Measurements from ENCODE around the gene POLR3E. TPM values are rescaled to one million over a fixed set of nuclear protein-coding genes. Genes with fewer than 3 reads are reported as not detected.

Gene POLR3E
- total and polyA plus RNA-seq, 11 donors = 15.2 to 72.6 (median 31.3) TPM

DNA sequence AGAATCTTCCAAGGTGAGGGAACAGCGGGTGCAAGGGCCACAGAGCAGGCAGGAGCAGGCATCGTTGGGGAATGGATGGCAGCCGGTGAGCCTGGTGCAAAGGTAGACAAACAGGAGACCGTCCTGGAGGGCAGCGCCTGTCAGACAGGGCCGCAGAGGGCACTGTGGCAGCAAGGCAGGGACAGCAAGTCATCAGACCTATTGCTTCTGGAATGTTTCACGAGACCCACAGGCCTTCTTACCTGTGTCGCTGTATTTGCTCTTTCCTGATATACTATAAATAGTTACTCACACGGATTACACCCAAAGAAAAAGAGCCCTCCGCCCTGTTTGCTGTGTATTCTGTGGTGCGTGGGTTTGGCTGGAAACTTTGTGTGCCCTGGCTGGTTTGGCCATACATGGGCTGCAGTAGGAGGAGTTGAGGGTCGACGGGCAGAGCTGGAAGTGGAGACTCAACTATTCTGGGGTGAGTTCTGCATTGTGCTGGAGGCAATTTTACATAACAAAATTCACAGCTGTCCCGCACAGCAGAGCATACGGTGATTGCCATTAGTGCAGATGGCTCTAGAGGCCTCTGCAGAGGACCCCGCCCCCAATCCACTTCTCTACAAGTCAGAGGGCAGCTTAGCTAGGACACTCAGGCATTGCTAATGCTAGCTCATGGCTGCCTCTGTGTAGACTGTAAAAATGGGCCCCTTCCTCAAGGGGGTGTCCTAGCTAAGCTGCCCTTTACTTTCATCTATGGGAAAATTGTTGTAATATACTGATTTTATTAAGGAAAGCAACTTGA lies 18.6 kb upstream of the POLR3E start:
- peaks cover 0 to 100% (median 87%) of the 10 kb centered on the region in 9 donors for H3K36me3 ChIP-seq
- H3K27ac ChIP-seq = no peak overlapping the region
- no peak for TF ChIP-seq POLR2A (IDR thresholded peaks at IDR 0.05)
- TF ChIP-seq, protein P1, sequence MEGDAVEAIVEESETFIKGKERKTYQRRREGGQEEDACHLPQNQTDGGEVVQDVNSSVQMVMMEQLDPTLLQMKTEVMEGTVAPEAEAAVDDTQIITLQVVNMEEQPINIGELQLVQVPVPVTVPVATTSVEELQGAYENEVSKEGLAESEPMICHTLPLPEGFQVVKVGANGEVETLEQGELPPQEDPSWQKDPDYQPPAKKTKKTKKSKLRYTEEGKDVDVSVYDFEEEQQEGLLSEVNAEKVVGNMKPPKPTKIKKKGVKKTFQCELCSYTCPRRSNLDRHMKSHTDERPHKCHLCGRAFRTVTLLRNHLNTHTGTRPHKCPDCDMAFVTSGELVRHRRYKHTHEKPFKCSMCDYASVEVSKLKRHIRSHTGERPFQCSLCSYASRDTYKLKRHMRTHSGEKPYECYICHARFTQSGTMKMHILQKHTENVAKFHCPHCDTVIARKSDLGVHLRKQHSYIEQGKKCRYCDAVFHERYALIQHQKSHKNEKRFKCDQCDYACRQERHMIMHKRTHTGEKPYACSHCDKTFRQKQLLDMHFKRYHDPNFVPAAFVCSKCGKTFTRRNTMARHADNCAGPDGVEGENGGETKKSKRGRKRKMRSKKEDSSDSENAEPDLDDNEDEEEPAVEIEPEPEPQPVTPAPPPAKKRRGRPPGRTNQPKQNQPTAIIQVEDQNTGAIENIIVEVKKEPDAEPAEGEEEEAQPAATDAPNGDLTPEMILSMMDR (IDR thresholded peaks at IDR 0.05) = no peak
- H3K4me1 ChIP-seq = peaks cover 0 to under 1% (median 0%) of the 10 kb centered on the region in 12 donors
- 73 to 84% (median 78%) methylated on average over 16 of the region's 16 CpGs for WGBS, 4 donors
- H3K27me3 ChIP-seq = no peaks in the 10 kb centered on the region
- H3K9me3 ChIP-seq = no peaks in the 10 kb centered on the region
- ATAC-seq = no peak
- H3K4me3 ChIP-seq = no peak overlapping the region
- DNase-seq = no peak
- intact Hi-C loops (cut with DNase I) = no loop called here

DNA sequence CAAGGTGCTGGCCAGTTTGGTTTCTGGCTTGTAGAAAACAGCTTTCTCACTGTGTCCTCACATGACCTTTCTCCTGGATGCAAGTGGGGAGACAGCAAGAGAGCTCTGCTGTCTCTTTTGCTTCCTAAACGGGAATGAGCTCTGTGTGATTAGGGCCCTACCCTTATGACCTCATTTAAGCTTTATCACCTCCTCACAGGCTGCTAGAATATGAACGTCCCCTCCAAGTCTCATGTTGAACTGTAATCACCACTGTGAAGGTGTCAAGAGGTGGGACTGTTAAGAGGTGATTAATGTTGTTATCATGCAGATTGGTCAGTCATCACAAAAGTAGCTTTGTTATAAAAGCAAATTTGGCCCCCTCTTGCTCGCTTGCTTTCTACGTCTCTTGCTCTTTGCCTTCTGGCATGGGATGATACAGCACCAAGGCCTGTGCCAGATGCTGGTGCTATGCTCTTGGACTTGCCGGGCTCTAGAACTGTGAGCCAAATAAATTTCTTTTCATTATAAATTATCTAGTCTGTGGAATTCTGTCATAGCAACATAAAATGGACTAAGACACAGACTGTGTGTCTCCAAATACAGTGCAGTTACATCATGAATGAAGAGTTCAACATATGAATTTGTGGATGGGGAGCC lies 14.8 kb upstream of the POLR3E start:
- Histone ChIP-seq H3K27ac (no peak overlapping the region), H3K36me3 (peaks cover 0 to 93% (median 72%) of the 10 kb centered on the region in 9 donors), H3K4me1 (no peaks in the 10 kb centered on the region), H3K9me3 (no peaks in the 10 kb centered on the region), H3K27me3 (no peaks in the 10 kb centered on the region), H3K4me3 (no peak overlapping the region)
- 58 to 74% (median 62%) methylated on average over 5 of the region's 5 CpGs for WGBS, 4 donors
- no peak for TF ChIP-seq POLR2A (IDR thresholded peaks at IDR 0.05)
- TF ChIP-seq, protein P1 (IDR thresholded peaks at IDR 0.05) = no peak
- ATAC-seq (no peak), DNase-seq (no peak)
- intact Hi-C loops (cut with DNase I) = no loop called here

- whole genome bisulfite sequencing, 4 donors = 84 to 94% (median 91%) methylated on average over 9 of the region's 9 CpGs
- H3K27ac ChIP-seq = no peak overlapping the region
- intact Hi-C loops (cut with DNase I) = loop anchor here in 1 of 10 donors (5.0 kb wide), 1 partner anchor 72 kb away; no protein-coding TSS in a partner anchor
- peaks cover 0 to 70% (median 56%) of the 10 kb centered on the region in 9 donors for H3K36me3 ChIP-seq
- TF ChIP-seq POLR2A (IDR thresholded peaks at IDR 0.05) = no peak
- TF ChIP-seq, protein P1 (IDR thresholded peaks at IDR 0.05) = no peak
- no peak for DNase-seq
- no peaks in the 10 kb centered on the region for H3K9me3 ChIP-seq
- no peak overlapping the region for H3K4me3 ChIP-seq
- H3K27me3 ChIP-seq = no peaks in the 10 kb centered on the region
- no peaks in the 10 kb centered on the region for H3K4me1 ChIP-seq
- ATAC-seq = no peak
These were observed 12.6 kb upstream of the POLR3E start for GRCh38 chr16:22284637-22285036.

- DNase-seq = no peak
- no peak overlapping the region for H3K27ac ChIP-seq
- H3K9me3 ChIP-seq = no peaks in the 10 kb centered on the region
- H3K4me3 ChIP-seq = no peak overlapping the region
- 83 to 86% (median 84%) methylated on average over 6 of the region's 6 CpGs for WGBS, 4 donors
- intact Hi-C loops (cut with DNase I) = loop anchor here in 1 of 10 donors (5.0 kb wide), 1 partner anchor 73 kb away; no protein-coding TSS in a partner anchor
- H3K36me3 ChIP-seq = peaks cover 0 to 66% (median 52%) of the 10 kb centered on the region in 9 donors
- ATAC-seq = no peak
- no peaks in the 10 kb centered on the region for H3K27me3 ChIP-seq
- no peak for TF ChIP-seq POLR2A (IDR thresholded peaks at IDR 0.05)
- TF ChIP-seq, protein P1 (IDR thresholded peaks at IDR 0.05) = no peak
- no peaks in the 10 kb centered on the region for H3K4me1 ChIP-seq
These were observed 12.1 kb upstream of the POLR3E start for GRCh38 chr16:22285080-22285479.
